A549 (cell line): ENCODE results near the gene SLIT3. TPM values are rescaled to one million over a fixed set of nuclear protein-coding genes. Genes with fewer than 3 reads are reported as not detected.
A peak's percentile ranks its signal among the peaks of the same experiment; 100 is the strongest.

ENCODE experiments used
- ATAC-seq, 2 experiments: fragments of 200-7000 bp in 1 of 2; fragments of >200 bp in 1 of 2; cut with Nextera tagmentation in 1 of 2; cut with Tn5 transposase in 1 of 2; 3 replicates each; pipeline versions ENCODE4 v1.8.0 to v1.9.1; 2018 to 2020; ENCODE audit warnings: mild to moderate bottlenecking in 1 of 2, moderate library complexity in 1 of 2
- CTCF ChIA-PET: fragments of 300-600 bp; sonication (Branson Sonifier 250); formaldehyde crosslinking; extraction: SDS; loops from one replicate; lab custom pipeline; 2021; ENCODE audit warnings: antibody characterized with exemption, inconsistent platforms; lab: Yijun Ruan, JAX
- POLR2A ChIA-PET: fragments of 350-600 bp; formaldehyde crosslinking; extraction: SDS; loops from one replicate; lab custom pipeline; 2021; ENCODE audit warnings: antibody characterized with exemption, inconsistent platforms; lab: Yijun Ruan, JAX
- DNase-seq, 2 experiments: peaks; one replicate each; pipeline versions ENCODE4 v3.0.0 to v3.0.0-alpha.2; 2011 to 2016; ENCODE audit warnings: low read depth in 1 of 2, low spot score in 1 of 2
- FAIRE-seq: peaks from 2 replicates; lab custom pipeline; 2011; peaks lifted over from hg19 to GRCh38; lab: Jason Lieb, UNC
- H3K27ac ChIP-seq, 2 experiments: fragments of >200 bp; sonication (Bioruptor Twin); formaldehyde crosslinking; 3 replicates each; pipeline ENCODE4 v1.5.1; 2016 to 2017
- H3K4me1 ChIP-seq: fragments of >200 bp; sonication (Bioruptor Twin); formaldehyde crosslinking; 3 replicates; pipeline ENCODE4 v1.6.1; 2016
- H3K4me2 ChIP-seq: fragments of >200 bp; sonication (Bioruptor Twin); formaldehyde crosslinking; 3 replicates; pipeline ENCODE4 v1.6.1; 2016
- H3K4me3 ChIP-seq: fragments of >200 bp; sonication (Bioruptor Twin); formaldehyde crosslinking; 3 replicates; pipeline ENCODE4 v1.5.1; 2016
- H3K9me3 ChIP-seq: fragments of >200 bp; sonication (Bioruptor Twin); formaldehyde crosslinking; 3 replicates; pipeline ENCODE4 v1.6.1; 2016
- BHLHE40 ChIP-seq: IDR thresholded peaks from 2 replicates; pipeline ENCODE4 v1.6.1; 2012; ENCODE audit warnings: low read depth, low read length, inconsistent platforms
- CBX2 ChIP-seq: fragments of 200-600 bp; sonication (generic); IDR thresholded peaks from 2 replicates; pipeline ENCODE4 v1.6.1; 2016; ENCODE audit warnings: low read depth, mild to moderate bottlenecking, borderline replicate concordance
- CTCF ChIP-seq: fragments of >200 bp; sonication (Bioruptor Twin); formaldehyde crosslinking; IDR thresholded peaks from 3 replicates; pipeline ENCODE4 v1.5.1; 2016
- E2F6 ChIP-seq: IDR thresholded peaks from 2 replicates; pipeline ENCODE4 v1.6.1; 2012; ENCODE audit warnings: low read depth, borderline replicate concordance
- EHF ChIP-seq: fragments of 250-450 bp; sonication (Bioruptor Pico); IDR thresholded peaks from 2 replicates; pipeline ENCODE4 v1.5.0; 2020; ENCODE audit warnings: mild to moderate bottlenecking
- EHMT2 ChIP-seq: fragments of 200-600 bp; sonication (generic); IDR thresholded peaks from 2 replicates; pipeline ENCODE4 v1.6.1; 2016; ENCODE audit warnings: antibody characterized with exemption, low read depth, mild to moderate bottlenecking, moderate library complexity
- EP300 ChIP-seq, 2 experiments: fragments of >200 bp; sonication (Bioruptor Twin); formaldehyde crosslinking; IDR thresholded peaks; 2 replicates in 1 of 2; 3 replicates in 1 of 2; pipeline ENCODE4 v1.6.1; 2016 to 2017
- FOSL2 ChIP-seq, 2 experiments: fragments of 450-650 bp in 1 of 2; fragments of >200 bp in 1 of 2; sonication (Bioruptor Twin) in 1 of 2; formaldehyde crosslinking; IDR thresholded peaks; 2 replicates each; pipeline versions ENCODE4 v1.5.0 to v1.6.1; 2016 to 2020; ENCODE audit warnings: mild to moderate bottlenecking in 1 of 2, moderate library complexity in 1 of 2
- HDAC2 ChIP-seq: fragments of 200-600 bp; sonication (generic); IDR thresholded peaks from 2 replicates; pipeline ENCODE4 v1.6.1; 2016
- JUNB ChIP-seq: fragments of >200 bp; sonication (Bioruptor Twin); formaldehyde crosslinking; IDR thresholded peaks from 2 replicates; pipeline ENCODE4 v1.6.1; 2016
- MYC ChIP-seq: IDR thresholded peaks from 2 replicates; pipeline ENCODE4 v1.6.1; 2012; ENCODE audit warnings: mild to moderate bottlenecking, inconsistent platforms, low read length, improper control_type of control experiment, borderline replicate concordance
- PHF8 ChIP-seq: fragments of 200-600 bp; sonication (generic); IDR thresholded peaks from 2 replicates; pipeline ENCODE4 v1.6.1; 2016; ENCODE audit warnings: low read depth, mild to moderate bottlenecking, antibody characterized with exemption, moderate library complexity, borderline replicate concordance
- RARB ChIP-seq: fragments of 250-450 bp; sonication (Bioruptor Pico); IDR thresholded peaks from 2 replicates; pipeline ENCODE4 v1.8.0; 2021; ENCODE audit warnings: mild to moderate bottlenecking, moderate library complexity
- REST ChIP-seq: fragments of 200-600 bp; sonication (generic); IDR thresholded peaks from 2 replicates; pipeline ENCODE4 v1.6.1; 2016; ENCODE audit warnings: antibody characterized with exemption, mild to moderate bottlenecking, moderate library complexity
- USF2 ChIP-seq: fragments of 450-650 bp; IDR thresholded peaks from 2 replicates; pipeline ENCODE4 v1.6.1; 2014; ENCODE audit warnings: antibody characterized with exemption
- ZC3H11A ChIP-seq: fragments of 450-650 bp; IDR thresholded peaks from 2 replicates; pipeline ENCODE4 v1.6.1; 2014; ENCODE audit warnings: antibody characterized with exemption, mild to moderate bottlenecking
- ZNF302 ChIP-seq: fragments of 250-450 bp; sonication (Bioruptor Pico); IDR thresholded peaks from 2 replicates; pipeline ENCODE4 v1.9.0; 2021; ENCODE audit warnings: inconsistent platforms, mild to moderate bottlenecking, moderate library complexity
- WGBS: methylation state at CpG from one replicate; pipeline ENCODE4 v1.1.6; 2017; ENCODE audit errors: missing lambda C conversion rate; 5-methylcytosine and 5-hydroxymethylcytosine counted together
- polyA plus RNA-seq, 4 experiments: library from polyadenylated mRNA; depleted of rRNA in 3 of 4; stranded (reverse); fragments of >200 nt; fragmentation: RNase III in 1 of 4; extraction: RNeasy Plus Mini Kit Qiagen cat#74134 plus additional on column Dnase treatment in 1 of 4; gene quantifications; 2 replicates in 3 of 4; 3 replicates in 1 of 4; pipeline ENCODE4 v1.2.3, GENCODE V29; 2011 to 2017

Gene SLIT3
- polyA plus RNA-seq, 2 of the 4 experiments (the other 2 are of a cell fraction): 12.7 to 22.9 TPM

- TF ChIP-seq JUNB (no peak), PHF8 (no peak)
- POLR2A ChIA-PET: no interaction called here
- H3K4me3 ChIP-seq: no peak overlapping the region
Observed at GRCh38 chr5:168944004-168944403, 356.9 kb downstream of the SLIT3 start.

GRCh38 chr5:168943091-168943884, 357.7 kb downstream of the SLIT3 start:
- no peak for ATAC-seq
- H3K4me3 ChIP-seq: no peak overlapping the region
- H3K4me2 ChIP-seq: no peak overlapping the region
- H3K27ac ChIP-seq: no peak overlapping the region
- H3K9me3 ChIP-seq: no peaks in the 10 kb centered on the region
- POLR2A ChIA-PET: no interaction called here
- no peak for TF ChIP-seq FOSL2 (IDR thresholded peaks at IDR 0.05)
- no peak for TF ChIP-seq FOSL2 (CRISPR knock-in tag; IDR thresholded peaks at IDR 0.05)
- TF ChIP-seq, all 56 proteins: peak for 0
- 0 out of 3 replicates have a peak, but pooled peaks cover 2% of the 10 kb centered on the region for H3K4me1 ChIP-seq
- DNase-seq: no peak
- FAIRE-seq: no peak
- CTCF ChIA-PET: interaction anchor here (1.1 to 1.4 kb wide), 3 partner anchors 10 to 237 kb away, joined by 3 to 7 read pairs (median 3); no protein-coding TSS in a partner anchor
- WGBS: 77% methylated on average over 2 of the region's 2 CpGs

More at GRCh38 chr5:168944004-168944403, 356.9 kb downstream of the SLIT3 start:
- Histone ChIP-seq H3K4me2 (no peak overlapping the region), H3K9me3 (no peaks in the 10 kb centered on the region), H3K27ac (no peak overlapping the region), H3K4me1 (0 out of 3 replicates have a peak, but pooled peaks cover 2% of the 10 kb centered on the region)
- 87% methylated on average over 5 of the region's 5 CpGs for WGBS
- ATAC-seq (no peak), FAIRE-seq (no peak), DNase-seq (no peak)
- CTCF ChIA-PET: interaction anchor here (1.1 kb wide), 1 partner anchor 27 kb away, joined by 3 read pairs; no protein-coding TSS in a partner anchor

- ATAC-seq (peak in 1 of 2 experiments; percentile 77; a peak in 3 of 6 replicates), DNase-seq (peak in 1 of 2 experiments; percentile 22)
- CTCF ChIA-PET: interaction anchor here (0.9 to 1.9 kb wide), 5 partner anchors 8 to 607 kb away, joined by 3 to 5 read pairs (median 3); no protein-coding TSS in a partner anchor
- 79% methylated on average over 2 of the region's 2 CpGs for WGBS
- no peak for TF ChIP-seq RARB
- no peak for TF ChIP-seq ZC3H11A
- TF ChIP-seq USF2: peak; percentile 87
- TF ChIP-seq, all 56 proteins: peak for 1
- H3K4me1 ChIP-seq: no peaks in the 10 kb centered on the region
- FAIRE-seq: no peak
- no peak overlapping the region for H3K4me3 ChIP-seq
- POLR2A ChIA-PET: no interaction called here
- no peaks in the 10 kb centered on the region for H3K9me3 ChIP-seq
- no peak overlapping the region for H3K27ac ChIP-seq
- H3K4me2 ChIP-seq: no peak overlapping the region
Observed at GRCh38 chr5:168941901-168942300, 359.0 kb downstream of the SLIT3 start.

GRCh38 chr5:168940712-168941111, 360.2 kb downstream of the SLIT3 start:
- CTCF ChIA-PET: interaction anchor here (0.5 to 1.9 kb wide), 5 partner anchors 10 to 998 kb away, joined by 3 to 5 read pairs (median 3); no protein-coding TSS in a partner anchor
- Histone ChIP-seq H3K4me3 (no peak overlapping the region), H3K9me3 (no peaks in the 10 kb centered on the region), H3K4me2 (no peak overlapping the region), H3K4me1 (no peaks in the 10 kb centered on the region), H3K27ac (no peak overlapping the region)
- POLR2A ChIA-PET: no interaction called here
- no peak for FAIRE-seq
- no peak for TF ChIP-seq ZC3H11A
- no peak for TF ChIP-seq HDAC2
- no peak for TF ChIP-seq EHF
- no peak for TF ChIP-seq MYC
- no peak for TF ChIP-seq ZNF302
- TF ChIP-seq CTCF: no peak
- no peak for TF ChIP-seq REST
- TF ChIP-seq EHMT2: no peak
- TF ChIP-seq BHLHE40: no peak
- TF ChIP-seq EP300 (IDR thresholded peaks at IDR 0.05): no peak
- no peak for TF ChIP-seq CBX2
- no peak for TF ChIP-seq E2F6
- ATAC-seq: no peak
- 86% methylated on average over 4 of the region's 4 CpGs for WGBS
- no peak for DNase-seq
